Keratinocyte (primary cell): ENCODE results near the gene PLEKHA6.

Experiments used
- CTCF ChIP-seq, 3 experiments: IDR thresholded peaks in 1 of 3; conservative IDR thresholded peaks in 1 of 3; optimal IDR thresholded peaks in 1 of 3; 2 replicates in 2 of 3; 3 replicates in 1 of 3; pipeline versions ENCODE3 to v1.5.1; 2011; ENCODE audit warnings: low read length in 3 of 3, mild to moderate bottlenecking in 3 of 3, moderate library complexity in 2 of 3, control low read depth in 1 of 3, inconsistent platforms in 1 of 3; ENCODE audit not compliant: insufficient read depth in 2 of 3; ENCODE audit errors: extremely low read depth in 1 of 3
- EZH2 ChIP-seq: IDR thresholded peaks from one replicate; pipeline ENCODE4 v1.6.1; 2012; ENCODE audit warnings: inconsistent platforms, mild to moderate bottlenecking, low read length, moderate library complexity

- TF ChIP-seq CTCF (optimal IDR thresholded peaks at IDR 0.05 in 1 of 3, IDR thresholded peaks at IDR 0.05 in 1 of 3, conservative IDR thresholded peaks at IDR 0.05 in 1 of 3; ENCODE audit: extremely low read depth in 1 of 3, insufficient read depth in 2 of 3, low read length in 3 of 3) (no peak), EZH2 (no peak)
Observed at GRCh38 chr1:204296431-204296988, 63.2 kb downstream of the PLEKHA6 start.
